Fibroblast of villous mesenchyme (primary cell): ENCODE data around the gene BCL6. TPM values are rescaled to one million over a fixed set of nuclear protein-coding genes. Genes with fewer than 3 reads are reported as not detected.
A peak's percentile ranks its signal among the peaks of the same experiment; 100 is the strongest.

Experiments used
- DNase-seq: peaks from one replicate; pipeline ENCODE4 v3.0.0-alpha.2; 2010; ENCODE audit warnings: low read depth
- H3K4me3 ChIP-seq: 2 replicates; pipeline ENCODE4 v1.5.1; 2011; ENCODE audit warnings: low read depth, mild to moderate bottlenecking, low read length
- total RNA-seq: library from RNA; depleted of rRNA; stranded (reverse); fragments of >200 nt; gene quantifications from 2 replicates; pipeline ENCODE4 v1.2.3, GENCODE V29; 2012
- TF ChIP-seq, protein P1 (sequence below): IDR thresholded peaks from 2 replicates; pipeline ENCODE4 v1.5.1; 2012; ENCODE audit warnings: low read depth, mild to moderate bottlenecking, low read length; ENCODE audit not compliant: insufficient read depth

Gene BCL6
- total RNA-seq, 1 donor: 26.8 TPM

DNA sequence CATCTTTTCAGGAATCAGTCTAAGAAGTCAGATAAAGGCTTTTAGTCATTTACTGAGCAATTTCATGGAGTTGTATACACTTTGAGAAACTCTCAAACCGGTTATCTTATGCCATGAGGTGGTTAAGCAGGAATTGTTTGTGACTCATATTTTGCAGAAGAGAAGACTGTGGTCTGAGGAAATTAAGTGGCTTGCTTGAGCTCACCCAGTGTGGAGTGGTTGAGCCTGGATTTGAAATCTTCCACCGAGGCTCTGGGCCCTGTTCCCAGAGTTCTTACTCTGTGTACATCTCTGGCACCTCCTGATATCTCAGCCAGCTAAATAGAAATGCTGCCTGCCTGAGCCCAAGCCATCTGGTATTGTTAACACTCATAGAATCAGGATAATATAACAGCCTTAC lies 37.8 kb upstream of the BCL6 start:
- TF ChIP-seq, protein P1, sequence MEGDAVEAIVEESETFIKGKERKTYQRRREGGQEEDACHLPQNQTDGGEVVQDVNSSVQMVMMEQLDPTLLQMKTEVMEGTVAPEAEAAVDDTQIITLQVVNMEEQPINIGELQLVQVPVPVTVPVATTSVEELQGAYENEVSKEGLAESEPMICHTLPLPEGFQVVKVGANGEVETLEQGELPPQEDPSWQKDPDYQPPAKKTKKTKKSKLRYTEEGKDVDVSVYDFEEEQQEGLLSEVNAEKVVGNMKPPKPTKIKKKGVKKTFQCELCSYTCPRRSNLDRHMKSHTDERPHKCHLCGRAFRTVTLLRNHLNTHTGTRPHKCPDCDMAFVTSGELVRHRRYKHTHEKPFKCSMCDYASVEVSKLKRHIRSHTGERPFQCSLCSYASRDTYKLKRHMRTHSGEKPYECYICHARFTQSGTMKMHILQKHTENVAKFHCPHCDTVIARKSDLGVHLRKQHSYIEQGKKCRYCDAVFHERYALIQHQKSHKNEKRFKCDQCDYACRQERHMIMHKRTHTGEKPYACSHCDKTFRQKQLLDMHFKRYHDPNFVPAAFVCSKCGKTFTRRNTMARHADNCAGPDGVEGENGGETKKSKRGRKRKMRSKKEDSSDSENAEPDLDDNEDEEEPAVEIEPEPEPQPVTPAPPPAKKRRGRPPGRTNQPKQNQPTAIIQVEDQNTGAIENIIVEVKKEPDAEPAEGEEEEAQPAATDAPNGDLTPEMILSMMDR: no peak
- DNase-seq: peak; percentile 95
- no peak overlapping the region for H3K4me3 ChIP-seq

DNA sequence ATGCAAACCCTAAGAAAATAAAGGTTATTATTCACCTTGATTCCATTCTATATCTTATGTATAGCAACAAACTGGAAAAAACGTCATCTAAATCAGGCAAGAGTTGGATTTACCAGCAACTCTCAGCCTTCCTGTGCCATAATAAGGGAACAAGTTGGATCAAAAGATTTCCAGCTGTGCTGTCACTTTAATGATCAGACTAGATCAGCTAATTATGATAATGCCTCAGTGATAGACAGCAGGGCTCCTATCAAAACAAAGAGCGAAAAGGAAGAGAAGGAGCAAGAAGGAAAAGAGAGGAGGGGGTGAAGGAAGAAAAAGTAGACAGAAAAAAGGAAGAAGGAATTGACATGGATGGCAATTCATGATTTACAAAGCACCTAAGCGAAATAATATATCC lies 36.7 kb upstream of the BCL6 start:
- no peak for DNase-seq
- no peak overlapping the region for H3K4me3 ChIP-seq
- TF ChIP-seq, protein P1: no peak

DNA sequence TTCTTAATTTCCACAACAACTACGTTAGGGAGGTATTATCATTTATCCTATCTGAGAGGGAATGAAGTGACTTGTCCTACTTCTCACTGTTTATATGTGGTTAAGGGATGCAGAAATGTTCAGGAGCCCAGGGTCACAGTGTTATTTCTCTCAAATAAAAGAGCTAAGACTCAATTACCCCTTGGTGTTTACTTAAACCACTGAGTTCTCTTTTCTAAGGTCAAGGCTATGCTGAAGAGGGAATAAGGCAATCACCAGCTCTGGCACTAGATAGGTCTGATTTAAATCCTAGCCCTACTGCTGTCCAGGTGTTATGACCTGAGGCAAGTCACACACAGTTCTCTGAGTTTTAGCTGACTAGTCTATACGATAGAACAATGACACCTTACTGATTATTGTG lies 35.7 kb upstream of the BCL6 start:
- TF ChIP-seq, protein P1: no peak
- H3K4me3 ChIP-seq: no peak overlapping the region
- DNase-seq: no peak

DNA sequence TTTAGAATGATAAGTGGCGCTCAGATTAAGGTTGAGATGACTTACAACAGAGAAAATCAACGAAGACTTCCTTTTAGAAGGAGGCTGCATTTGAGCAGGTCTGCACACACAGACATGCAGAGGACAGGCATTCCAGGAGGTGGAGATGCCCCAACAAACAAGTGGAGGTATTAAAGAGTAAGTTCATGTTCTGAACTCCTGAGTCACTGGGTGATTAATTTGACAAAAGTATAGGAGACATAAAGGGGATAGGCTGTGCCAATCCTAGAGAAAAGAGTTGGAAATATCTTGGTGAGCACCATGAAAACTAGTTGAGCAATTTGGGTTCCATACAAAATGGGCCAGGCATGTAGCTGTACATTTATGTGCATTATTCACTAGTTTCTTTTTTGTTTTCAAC lies 33.5 kb upstream of the BCL6 start:
- H3K4me3 ChIP-seq: no peak overlapping the region
- TF ChIP-seq, protein P1: no peak
- no peak for DNase-seq

DNA sequence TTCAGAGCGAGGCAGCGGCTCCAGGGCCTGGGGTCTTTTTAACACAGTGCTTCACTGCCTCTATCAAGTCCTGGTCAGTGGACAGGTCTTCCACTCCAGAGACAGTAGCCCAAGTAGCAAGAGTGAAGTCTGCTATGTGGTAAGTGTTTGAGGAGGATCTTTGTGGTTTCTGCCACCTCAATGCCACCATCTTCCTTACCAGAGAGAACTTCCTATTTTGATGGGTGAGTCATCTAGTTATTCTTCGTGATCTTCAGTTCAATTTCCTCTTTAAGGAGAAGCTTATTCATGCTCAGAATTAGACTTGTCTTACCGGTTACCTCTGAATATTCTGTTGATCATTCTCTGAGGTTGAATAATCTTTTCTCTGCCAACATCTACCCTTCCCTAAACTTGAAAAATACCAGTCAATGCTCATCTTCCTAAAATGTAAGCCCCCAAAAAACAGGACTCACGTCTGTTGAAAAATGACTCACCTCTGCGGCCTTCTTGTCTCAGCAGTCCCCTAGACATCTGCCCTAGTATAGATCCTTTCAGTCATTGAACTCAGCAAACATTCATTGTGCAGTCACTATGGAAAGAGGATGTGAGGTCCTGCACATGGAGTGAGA lies 32.2 kb upstream of the BCL6 start:
- TF ChIP-seq, protein P1: no peak
- DNase-seq: no peak
- H3K4me3 ChIP-seq: no peak overlapping the region

DNA sequence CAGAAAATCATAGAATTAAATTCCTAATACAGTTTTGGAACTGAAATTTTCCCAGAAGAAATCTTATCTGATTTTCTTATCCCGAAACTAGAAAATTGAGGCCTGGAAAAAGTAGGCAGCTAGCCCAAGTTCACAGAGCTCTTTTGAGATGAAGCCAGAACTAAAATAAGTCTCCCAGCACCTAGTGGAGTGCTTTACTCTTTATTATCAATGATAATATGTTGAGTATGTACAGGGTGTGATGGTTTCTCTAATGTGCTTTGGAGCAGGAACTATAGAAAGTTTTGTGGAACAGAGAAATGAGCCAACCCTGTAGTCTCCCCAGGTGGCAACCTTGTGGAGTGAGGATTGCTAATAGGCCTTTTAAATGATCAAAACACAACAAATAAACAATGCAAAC lies 30.3 kb upstream of the BCL6 start:
- H3K4me3 ChIP-seq: no peak overlapping the region
- TF ChIP-seq, protein P1: no peak
- no peak for DNase-seq

DNA sequence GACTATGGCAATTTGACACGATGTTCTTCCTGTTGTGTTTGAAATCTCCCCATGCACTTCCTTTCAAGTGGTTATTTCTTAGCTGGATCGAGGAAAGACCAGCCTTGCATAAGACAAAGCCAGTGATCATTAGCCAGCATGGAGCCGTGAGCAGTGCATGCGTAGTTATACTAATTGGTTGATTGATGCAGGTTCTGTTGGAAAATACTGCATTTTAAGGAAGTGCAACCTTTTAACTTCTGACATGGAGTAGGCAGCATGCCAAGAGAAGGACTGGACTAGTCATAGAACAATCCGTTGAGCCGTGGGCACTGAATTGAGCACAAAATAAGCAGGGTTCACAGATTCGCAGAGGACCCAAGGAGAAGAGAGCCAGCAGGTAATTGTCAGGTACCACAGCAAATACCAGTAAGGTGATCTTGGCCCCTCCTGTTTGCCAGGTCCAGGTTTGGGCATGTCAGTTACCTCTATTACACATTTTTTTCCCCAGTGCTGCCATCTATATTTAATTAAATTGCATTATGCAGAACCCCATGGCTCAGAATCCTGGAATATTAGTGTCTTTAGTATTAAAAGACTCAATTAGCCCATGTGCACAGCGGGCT lies 29.0 kb upstream of the BCL6 start:
- no peak for DNase-seq
- H3K4me3 ChIP-seq: no peak overlapping the region
- TF ChIP-seq, protein P1: no peak
